Hepatocyte (in vitro differentiated cells): ENCODE results near the gene DDR2. TPM values are rescaled to one million over a fixed set of nuclear protein-coding genes. Genes with fewer than 3 reads are reported as not detected.

ENCODE experiments used
- DNase-seq: peaks from one replicate; pipeline ENCODE4 v3.0.0-alpha.2; 2016; ENCODE audit warnings: low spot score
- H2AFZ ChIP-seq: fragments of 200-600 bp; sonication (generic); 2 replicates; pipeline ENCODE4 v1.6.0; 2016; ENCODE audit warnings: antibody characterized with exemption, mild to moderate bottlenecking
- H3K27ac ChIP-seq: fragments of 200-600 bp; sonication (generic); 2 replicates; pipeline ENCODE4 v1.5.1; 2016; ENCODE audit warnings: mild to moderate bottlenecking
- H3K27me3 ChIP-seq: fragments of 200-600 bp; sonication (generic); 2 replicates; pipeline ENCODE4 v1.6.1; 2016
- H3K36me3 ChIP-seq: fragments of 200-600 bp; sonication (generic); replicated peaks from 2 replicates; pipeline ENCODE4 v1.5.1; 2016; ENCODE audit warnings: low read depth; ENCODE audit not compliant: insufficient read depth
- H3K4me1 ChIP-seq: fragments of 200-600 bp; sonication (generic); 2 replicates; pipeline ENCODE4 v1.5.1; 2016; ENCODE audit warnings: mild to moderate bottlenecking, moderate library complexity; ENCODE audit not compliant: insufficient read depth
- H3K4me2 ChIP-seq: fragments of 200-600 bp; sonication (generic); 2 replicates; pipeline ENCODE4 v1.6.0; 2016
- H3K4me3 ChIP-seq: fragments of 200-600 bp; sonication (generic); 2 replicates; pipeline ENCODE4 v1.5.1; 2016; ENCODE audit warnings: mild to moderate bottlenecking
- H3K79me2 ChIP-seq: fragments of 200-600 bp; sonication (generic); 2 replicates; pipeline ENCODE4 v1.6.0; 2017; ENCODE audit warnings: mild to moderate bottlenecking
- H3K9me2 ChIP-seq: fragments of 200-600 bp; sonication (generic); replicated peaks from 2 replicates; pipeline ENCODE4 v1.6.0; 2017; ENCODE audit warnings: mild to moderate bottlenecking; ENCODE audit not compliant: insufficient read depth
- H3K9me3 ChIP-seq: fragments of 200-600 bp; sonication (generic); 2 replicates; pipeline ENCODE4 v1.5.1; 2016; ENCODE audit warnings: low read depth, mild to moderate bottlenecking
- H4K20me1 ChIP-seq: fragments of 200-600 bp; sonication (generic); 2 replicates; pipeline ENCODE4 v1.6.0; 2016; ENCODE audit warnings: mild to moderate bottlenecking; ENCODE audit not compliant: insufficient read depth, poor library complexity, severe bottlenecking
- EZH2 ChIP-seq: fragments of 200-600 bp; sonication (generic); IDR thresholded peaks from 2 replicates; pipeline ENCODE4 v1.6.1; 2016; ENCODE audit warnings: antibody characterized with exemption, mild to moderate bottlenecking, borderline replicate concordance
- EZH2phosphoT487 ChIP-seq: fragments of 200-600 bp; sonication (generic); IDR thresholded peaks from one replicate; pipeline ENCODE4 v1.6.1; 2018; ENCODE audit warnings: antibody characterized with exemption, mild to moderate bottlenecking, low read depth, moderate library complexity; ENCODE audit not compliant: unreplicated experiment, severe bottlenecking
- WGBS: methylation state at CpG from one replicate; pipeline ENCODE4 v1.1.6; 2016; ENCODE audit warnings: low lambda C conversion rate; ENCODE audit errors: missing lambda C conversion rate; 5-methylcytosine and 5-hydroxymethylcytosine counted together
- polyA plus RNA-seq: library from polyadenylated mRNA; unstranded; fragments of >200 nt; fragmentation: Nextera tagmentation; extraction: Ambion mirVana; gene quantifications from 2 replicates; pipeline ENCODE4 v1.2.1, GENCODE V29; 2016
- total RNA-seq: library from RNA; depleted of rRNA; stranded (reverse); fragments of >200 nt; gene quantifications from 2 replicates; pipeline ENCODE4 v1.2.3, GENCODE V29; 2014
- TF ChIP-seq, protein P1 (sequence below): fragments of 200-600 bp; sonication (generic); IDR thresholded peaks from 2 replicates; pipeline ENCODE4 v1.5.1; 2016; ENCODE audit warnings: antibody characterized with exemption, mild to moderate bottlenecking; ENCODE audit not compliant: poor library complexity

The DDR2 gene
- total and polyA plus RNA-seq, 2 experiments from 2014 or later, result 15.7 to 40.2 TPM

DNA sequence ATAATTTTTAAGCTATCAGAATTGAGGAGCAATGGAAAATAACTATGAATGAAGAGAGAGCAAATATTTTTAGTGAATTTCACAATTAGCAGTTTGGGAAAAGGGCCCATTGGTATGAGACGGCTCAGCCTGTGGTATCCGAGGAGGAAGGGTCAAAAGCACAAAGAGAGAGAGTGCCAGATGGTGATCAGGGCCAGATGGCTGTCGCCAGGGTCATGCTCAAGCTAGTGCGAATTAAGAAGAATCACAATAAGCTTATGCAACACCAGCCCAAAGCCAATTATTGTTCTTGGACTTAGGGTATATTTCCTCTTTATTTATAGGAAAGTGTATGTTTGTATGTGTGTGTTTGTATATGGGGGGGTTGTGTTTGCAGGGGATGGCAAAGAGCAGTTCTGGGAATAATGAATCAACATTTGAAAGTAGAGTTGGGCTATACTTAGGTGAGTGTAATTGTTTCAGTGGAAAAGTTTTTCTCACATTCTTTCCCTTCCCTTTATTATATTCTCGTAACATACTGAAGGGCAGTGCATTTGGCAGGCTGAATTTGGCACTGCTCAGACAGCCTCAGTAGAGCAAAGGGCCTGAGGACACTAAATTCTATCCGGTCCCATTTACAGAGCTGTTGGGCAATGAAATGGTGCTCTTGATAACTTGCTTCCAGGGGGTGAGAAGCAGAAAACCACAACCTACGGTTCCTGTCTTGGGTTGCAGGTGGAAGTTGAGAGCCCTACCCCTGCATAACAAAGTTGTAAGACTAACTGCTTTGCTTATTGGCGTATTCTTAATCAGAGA is 19.5 kb upstream of the DDR2 start:
- Histone ChIP-seq H3K9me2 (no peaks in the 10 kb centered on the region), H3K4me3 (no peak overlapping the region), H3K9me3 (peaks cover 8% of the 10 kb centered on the region), H3K4me1 (no peaks in the 10 kb centered on the region), H3K27me3 (no peaks in the 10 kb centered on the region), H3K79me2 (no peaks in the 10 kb centered on the region), H2AFZ (no peak overlapping the region), H3K27ac (no peak overlapping the region), H4K20me1 (no peaks in the 10 kb centered on the region), H3K36me3 (no peaks in the 10 kb centered on the region), H3K4me2 (no peak overlapping the region)
- no peak for DNase-seq
- WGBS, result 75% methylated on average over 8 of the region's 8 CpGs
- TF ChIP-seq, protein P1, sequence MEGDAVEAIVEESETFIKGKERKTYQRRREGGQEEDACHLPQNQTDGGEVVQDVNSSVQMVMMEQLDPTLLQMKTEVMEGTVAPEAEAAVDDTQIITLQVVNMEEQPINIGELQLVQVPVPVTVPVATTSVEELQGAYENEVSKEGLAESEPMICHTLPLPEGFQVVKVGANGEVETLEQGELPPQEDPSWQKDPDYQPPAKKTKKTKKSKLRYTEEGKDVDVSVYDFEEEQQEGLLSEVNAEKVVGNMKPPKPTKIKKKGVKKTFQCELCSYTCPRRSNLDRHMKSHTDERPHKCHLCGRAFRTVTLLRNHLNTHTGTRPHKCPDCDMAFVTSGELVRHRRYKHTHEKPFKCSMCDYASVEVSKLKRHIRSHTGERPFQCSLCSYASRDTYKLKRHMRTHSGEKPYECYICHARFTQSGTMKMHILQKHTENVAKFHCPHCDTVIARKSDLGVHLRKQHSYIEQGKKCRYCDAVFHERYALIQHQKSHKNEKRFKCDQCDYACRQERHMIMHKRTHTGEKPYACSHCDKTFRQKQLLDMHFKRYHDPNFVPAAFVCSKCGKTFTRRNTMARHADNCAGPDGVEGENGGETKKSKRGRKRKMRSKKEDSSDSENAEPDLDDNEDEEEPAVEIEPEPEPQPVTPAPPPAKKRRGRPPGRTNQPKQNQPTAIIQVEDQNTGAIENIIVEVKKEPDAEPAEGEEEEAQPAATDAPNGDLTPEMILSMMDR, result no peak
- TF ChIP-seq EZH2phosphoT487 (no peak), EZH2 (no peak)

GRCh38 chr1:162616848-162617247 is 15.4 kb upstream of the DDR2 start:
- Histone ChIP-seq H3K4me3 (no peak overlapping the region), H4K20me1 (no peaks in the 10 kb centered on the region), H3K4me2 (no peak overlapping the region), H3K9me3 (peaks cover 8% of the 10 kb centered on the region), H3K4me1 (no peaks in the 10 kb centered on the region), H3K79me2 (no peaks in the 10 kb centered on the region), H3K27me3 (no peaks in the 10 kb centered on the region), H3K9me2 (no peaks in the 10 kb centered on the region), H3K36me3 (no peaks in the 10 kb centered on the region), H3K27ac (no peak overlapping the region), H2AFZ (no peak overlapping the region)
- 88% methylated on average over 1 of the region's 1 CpG for WGBS
- TF ChIP-seq, protein P1, result no peak
- TF ChIP-seq EZH2phosphoT487, result no peak
- no peak for TF ChIP-seq EZH2
- no peak for DNase-seq

- H3K9me2 ChIP-seq, result no peaks in the 10 kb centered on the region
- H3K9me3 ChIP-seq, result peaks cover 8% of the 10 kb centered on the region
- no peaks in the 10 kb centered on the region for H3K79me2 ChIP-seq
- WGBS, result 97% methylated on average over 1 of the region's 1 CpG
- TF ChIP-seq, protein P1, result no peak
- TF ChIP-seq EZH2 (no peak), EZH2phosphoT487 (no peak)
- H4K20me1 ChIP-seq, result no peaks in the 10 kb centered on the region
- no peak overlapping the region for H3K4me3 ChIP-seq
- H3K36me3 ChIP-seq, result no peaks in the 10 kb centered on the region
- no peaks in the 10 kb centered on the region for H3K27me3 ChIP-seq
- H2AFZ ChIP-seq, result no peak overlapping the region
- no peak for DNase-seq
- H3K27ac ChIP-seq, result no peak overlapping the region
- H3K4me2 ChIP-seq, result no peak overlapping the region
- no peaks in the 10 kb centered on the region for H3K4me1 ChIP-seq
Observed at GRCh38 chr1:162617513-162617912, 14.8 kb upstream of the DDR2 start.
